NCI-H226 (cell line): Measurements from ENCODE around the gene RPL22L1.
"Not testable (repeated sequence)": the region's sequence is repeated elsewhere in the genome, so short reads cannot be mapped to it uniquely, and the experiment has no call there.

Source experiments
- DNase-seq: peaks from one replicate; pipeline ENCODE4 v3.0.0-alpha.2; 2015

The RPL22L1 gene

DNA sequence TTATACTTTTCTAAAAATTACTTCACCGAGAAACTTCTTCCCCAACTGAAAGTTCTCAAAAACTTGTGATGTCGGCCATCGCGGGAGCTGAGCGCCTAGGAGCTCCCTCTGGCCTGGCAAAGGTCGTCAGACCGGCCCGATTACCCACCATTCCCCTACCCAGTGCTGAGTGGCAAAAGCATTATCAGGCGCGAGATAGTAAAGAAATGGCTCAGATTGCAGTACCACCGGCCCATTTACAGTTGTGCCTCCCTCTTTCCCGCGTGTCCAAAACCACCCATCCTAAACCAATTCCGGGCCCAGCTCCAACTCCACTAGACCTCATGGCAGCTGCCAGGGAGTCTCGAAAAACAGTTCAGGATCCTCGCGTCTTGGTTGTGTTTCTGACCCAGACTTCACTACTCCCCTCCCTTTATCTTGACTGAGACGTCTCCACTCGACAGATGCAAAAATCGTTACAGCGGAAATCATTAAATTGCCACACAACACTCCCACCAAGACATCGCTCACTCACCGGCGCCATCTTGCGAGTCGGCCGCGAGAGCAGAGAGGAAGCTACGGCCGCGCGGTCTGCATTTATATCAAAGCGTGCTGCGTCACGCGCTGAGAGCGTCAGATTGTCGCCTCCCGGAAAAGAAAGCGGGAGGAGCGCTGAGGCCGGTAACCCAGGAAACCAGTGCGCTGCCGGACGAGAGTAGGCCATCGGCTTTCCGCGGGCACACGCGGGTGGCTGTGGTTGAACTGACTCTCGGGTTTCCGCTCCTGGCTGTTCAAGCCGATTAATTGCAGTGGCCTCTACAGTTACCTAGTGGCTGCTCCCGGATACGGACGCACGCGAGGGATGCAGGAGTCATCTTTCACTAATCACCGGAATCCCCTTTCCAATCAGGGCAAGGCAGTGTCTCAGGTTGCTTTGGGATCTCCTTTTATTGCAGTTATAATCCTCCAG lies at the start of gene RPL22L1:
Gene RPL22L1 (minus strand): TSS at position 551 of the 949 bp plus-strand sequence. CDS start 28 bp downstream, at position 523.
- DNase-seq: peak; percentile 82

GRCh38 chr3:170918715-170919114 lies 48.7 kb upstream of the RPL22L1 start:
- DNase-seq: no peak

- DNase-seq: no peak
Observed at GRCh38 chr3:170914690-170915089, 44.7 kb upstream of the RPL22L1 start.

DNA sequence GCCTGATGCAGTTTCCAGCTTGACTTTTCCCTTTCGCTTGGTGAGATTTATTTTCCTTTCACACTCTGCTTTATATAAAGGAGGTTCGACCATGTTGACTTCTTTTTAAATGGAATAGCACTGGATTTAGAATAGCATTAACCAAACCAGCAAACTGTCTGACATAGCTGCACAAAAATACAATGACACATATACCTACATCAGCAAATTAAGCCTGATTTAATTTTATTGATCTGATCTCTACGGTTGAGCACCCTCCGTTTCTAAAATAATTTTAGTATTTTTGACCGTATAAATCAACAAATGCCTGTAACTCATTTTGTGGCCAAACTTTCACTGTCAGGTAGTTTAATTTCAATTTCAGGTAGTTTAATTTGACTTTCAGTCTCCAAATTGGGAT lies 44.2 kb upstream of the RPL22L1 start:
- no peak for DNase-seq

DNA sequence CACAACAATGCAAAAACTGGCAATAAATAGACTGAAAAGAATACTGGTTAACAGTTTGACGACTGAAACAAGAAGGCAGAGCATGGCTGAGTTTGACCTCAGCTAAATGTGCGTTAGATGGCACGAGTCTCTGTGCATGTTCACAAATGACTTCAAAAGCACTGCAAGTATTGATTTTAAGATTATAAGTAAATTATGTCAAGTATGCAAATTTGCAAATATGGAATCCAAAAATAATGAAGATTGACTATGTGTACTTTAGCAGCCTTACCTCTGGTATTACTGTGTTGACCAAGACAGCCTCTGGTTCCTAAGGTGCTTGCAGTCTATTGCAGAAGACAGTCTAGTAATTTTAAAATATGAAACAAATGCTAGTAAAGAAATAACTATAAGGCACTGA lies 41.1 kb upstream of the RPL22L1 start:
- DNase-seq: no peak

DNA sequence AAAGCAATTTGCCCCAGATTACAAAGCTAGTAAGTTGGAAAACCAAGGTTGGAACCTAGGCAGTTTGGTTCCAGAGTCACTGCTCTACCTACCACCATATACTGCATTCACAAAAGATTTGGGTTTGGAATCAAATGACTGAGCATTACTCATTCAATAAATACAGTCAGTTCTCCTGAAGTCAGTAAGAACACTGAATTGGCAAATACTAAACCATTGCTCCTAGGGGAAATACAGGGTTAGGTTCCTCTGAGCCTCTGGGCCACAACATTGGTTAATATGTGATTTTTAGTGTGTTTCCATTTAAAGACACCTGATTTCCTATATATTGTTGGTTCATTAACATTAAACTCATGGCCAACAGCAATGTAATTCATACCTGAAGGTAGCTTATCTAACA lies 40.5 kb upstream of the RPL22L1 start:
- no peak for DNase-seq

GRCh38 chr3:170909129-170909903 lies 39.3 kb upstream of the RPL22L1 start:
- DNase-seq: peak; percentile 90

GRCh38 chr3:170908235-170909116 lies 38.5 kb upstream of the RPL22L1 start, which contains the start of gene EIF5A2:
EIF5A2 (minus strand) TSS chr3:170908637; CDS start chr3:170907806, 831 bp downstream.
- peak; percentile 78 for DNase-seq

DNA sequence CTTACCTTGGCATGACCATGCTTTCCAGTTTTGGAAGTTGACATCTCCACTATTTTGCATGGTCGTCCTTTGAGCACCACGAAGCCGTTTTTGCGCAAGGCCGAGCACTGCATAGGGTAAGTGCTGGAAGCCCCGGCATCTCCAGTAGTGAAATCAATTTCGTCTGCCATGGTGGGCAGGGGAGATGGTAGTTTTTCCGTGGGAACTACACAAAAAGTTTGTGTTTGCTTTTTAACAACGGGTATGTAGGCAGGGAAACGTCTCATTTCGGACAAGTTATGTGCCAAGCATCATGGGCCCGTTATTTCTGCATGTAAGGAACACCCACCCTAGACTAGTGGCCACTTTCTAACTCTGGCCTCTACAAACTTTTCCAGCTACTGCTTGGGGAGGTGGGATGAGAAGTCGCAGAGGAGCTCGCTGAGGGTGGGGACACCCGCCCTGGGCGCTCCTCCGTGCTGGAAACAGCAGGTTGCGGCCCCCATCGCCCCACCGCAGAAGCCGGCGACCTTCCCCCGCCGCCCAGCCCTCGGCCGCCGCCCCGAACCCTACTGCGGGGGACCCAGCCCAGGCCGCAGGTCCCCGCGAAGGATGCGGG lies 37.7 kb upstream of the RPL22L1 start:
- DNase-seq: no peak

DNA sequence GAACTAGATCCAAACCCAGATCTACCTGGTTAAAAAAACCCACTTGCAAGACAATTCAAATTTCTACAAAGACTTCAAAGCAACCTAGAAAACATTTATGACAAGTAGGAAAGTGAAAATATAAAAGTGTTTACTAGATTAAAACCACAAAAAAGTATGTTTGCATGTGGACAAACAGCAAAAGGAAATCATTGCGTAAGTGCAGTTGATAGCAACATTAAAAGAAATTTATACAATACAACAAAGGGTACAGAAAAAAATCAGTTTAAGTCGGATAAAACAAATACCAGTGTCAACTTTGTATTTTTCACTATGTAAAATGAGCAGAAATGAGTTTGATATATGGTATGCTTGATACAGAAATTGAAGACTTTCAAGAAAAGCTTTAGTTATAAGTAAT lies 35.9 kb upstream of the RPL22L1 start:
- DNase-seq: no peak

DNA sequence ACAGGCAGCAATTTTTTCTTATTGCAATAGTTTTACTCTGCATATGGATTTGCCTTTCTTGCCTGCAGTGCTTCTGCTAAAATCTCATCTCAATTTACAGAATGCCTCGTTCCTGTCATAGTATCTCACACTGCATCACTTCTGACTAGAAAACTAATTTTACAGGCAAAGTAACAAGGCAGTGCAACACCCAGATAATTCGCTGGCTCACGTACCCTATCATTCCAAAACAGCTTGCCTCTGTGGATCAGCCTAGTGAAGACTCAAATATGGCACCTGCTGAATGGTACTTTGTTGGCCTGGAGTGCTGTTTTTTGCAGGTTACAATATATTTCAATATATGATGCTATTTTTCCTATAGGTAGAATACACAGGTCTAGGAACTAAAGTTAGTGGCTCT lies 33.1 kb upstream of the RPL22L1 start:
- no peak for DNase-seq

GRCh38 chr3:170899455-170899854 lies 29.5 kb upstream of the RPL22L1 start:
- DNase-seq: no peak

- DNase-seq: no peak
Observed at GRCh38 chr3:170897978-170898377, 28.0 kb upstream of the RPL22L1 start.

GRCh38 chr3:170897199-170897598 lies 27.2 kb upstream of the RPL22L1 start:
- not testable (repeated sequence) for DNase-seq

DNA sequence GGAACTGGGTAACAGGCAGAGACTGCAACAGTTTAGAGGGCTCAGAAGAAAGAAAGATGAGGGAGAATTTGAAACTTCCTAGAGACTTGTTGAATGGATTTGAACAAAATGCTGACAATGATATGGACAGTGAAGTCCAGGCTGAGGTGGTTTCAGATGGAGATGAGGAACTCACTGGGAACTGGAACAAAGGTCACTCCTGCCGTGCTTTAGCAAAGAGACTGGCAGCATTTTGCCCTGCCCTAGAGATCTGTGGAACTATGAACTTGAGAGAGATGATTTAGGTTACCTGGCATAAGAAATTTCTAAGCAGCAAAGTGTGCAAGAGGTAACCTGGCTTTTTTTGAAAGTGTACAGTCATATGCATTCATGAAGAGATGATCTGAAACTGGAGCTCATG lies 26.8 kb upstream of the RPL22L1 start:
- DNase-seq: no peak

DNA sequence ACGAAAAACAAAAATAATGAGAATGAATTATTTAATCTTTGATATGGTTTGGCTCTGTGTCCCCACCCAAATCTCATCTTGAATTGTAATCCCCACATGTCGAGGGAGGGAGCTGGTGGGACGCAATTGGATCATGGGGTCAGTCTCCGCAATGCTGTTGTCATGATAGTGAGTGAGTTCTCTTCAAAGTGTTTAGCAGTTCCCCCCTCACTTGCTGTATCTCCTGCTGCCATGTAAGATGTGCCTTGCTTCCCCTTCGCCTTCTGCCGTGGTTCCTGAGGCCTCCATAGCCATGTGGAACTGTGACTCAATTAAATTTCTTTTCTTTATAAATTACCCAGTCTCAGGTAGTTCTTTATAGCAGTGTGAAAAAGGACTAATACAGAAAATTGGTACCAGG lies 26.3 kb upstream of the RPL22L1 start:
- not testable (repeated sequence) for DNase-seq

DNA sequence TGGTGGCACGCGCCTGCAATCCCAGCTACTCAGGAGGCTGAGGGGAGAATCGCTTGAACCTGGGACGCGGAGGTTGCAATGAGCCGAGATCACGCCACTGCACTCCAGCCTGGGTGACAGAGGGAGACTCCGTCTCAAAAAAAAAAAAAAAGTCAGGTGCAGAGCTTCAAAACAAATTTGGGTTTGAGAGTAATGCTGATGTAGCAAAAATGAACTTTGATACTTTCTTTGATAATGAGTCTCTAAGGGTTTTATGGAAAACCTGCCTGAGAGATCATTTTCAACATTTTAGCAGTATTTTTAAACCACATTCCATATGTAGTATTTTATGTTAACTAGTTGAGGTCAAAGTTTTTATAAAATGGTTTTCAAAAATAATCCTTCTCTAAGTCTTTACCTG lies 23.9 kb upstream of the RPL22L1 start:
- DNase-seq: no peak

GRCh38 chr3:170889630-170890029 lies 19.6 kb upstream of the RPL22L1 start:
- no peak for DNase-seq

DNA sequence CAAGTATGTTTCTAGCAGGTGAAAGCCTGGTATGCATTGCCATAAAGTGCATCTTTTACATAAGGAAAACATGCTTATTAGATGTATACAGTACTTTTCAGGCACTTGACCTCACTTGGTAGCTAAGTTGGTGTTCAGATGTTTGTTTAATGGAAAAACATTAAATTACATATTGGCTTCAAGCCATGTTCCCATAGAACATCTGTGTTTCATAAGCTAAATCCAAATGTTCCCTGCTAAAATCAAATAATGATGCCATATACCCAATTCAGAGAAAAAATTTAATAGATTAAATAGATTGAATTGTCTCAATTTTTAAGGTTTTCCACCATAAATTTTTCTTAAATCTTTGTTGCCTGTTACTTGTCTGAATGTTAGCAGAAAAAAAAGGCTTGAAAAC lies 19.1 kb upstream of the RPL22L1 start:
- no peak for DNase-seq

- not testable (repeated sequence) for DNase-seq
Observed at GRCh38 chr3:170884109-170884930, 14.3 kb upstream of the RPL22L1 start.

DNA sequence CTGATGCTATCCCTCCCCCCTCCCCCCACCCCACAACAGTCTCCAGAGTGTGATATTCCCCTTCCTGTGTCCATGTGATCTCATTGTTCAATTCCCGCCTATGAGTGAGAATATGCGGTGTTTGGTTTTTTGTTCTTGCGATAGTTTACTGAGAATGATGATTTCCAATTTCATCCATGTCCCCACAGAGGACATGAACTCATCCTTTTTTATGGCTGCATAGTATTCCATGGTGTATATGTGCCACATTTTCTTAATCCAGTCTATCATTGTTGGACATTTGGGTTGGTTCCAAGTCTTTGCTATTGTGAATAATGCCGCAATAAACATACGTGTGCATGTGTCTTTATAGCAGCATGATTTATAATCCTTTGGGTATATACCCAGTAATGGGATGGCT lies 8.7 kb upstream of the RPL22L1 start:
- DNase-seq: not testable (repeated sequence)
